IMR-90 (cell line): Measurements from ENCODE around the gene TNRC6B.

Source experiments
- CEBPB ChIP-seq: IDR thresholded peaks from 2 replicates; pipeline ENCODE4 v1.6.1; 2012; ENCODE audit warnings: low read depth, low read length, improper control_type of control experiment
- MAZ ChIP-seq: IDR thresholded peaks from 2 replicates; pipeline ENCODE4 v1.6.1; 2012; ENCODE audit warnings: low read depth, mild to moderate bottlenecking, low read length, improper control_type of control experiment, moderate library complexity, borderline replicate concordance
- POLR2A ChIP-seq: IDR thresholded peaks from 2 replicates; pipeline ENCODE4 v1.6.1; 2012; ENCODE audit warnings: mild to moderate bottlenecking, low read depth, low read length

DNA sequence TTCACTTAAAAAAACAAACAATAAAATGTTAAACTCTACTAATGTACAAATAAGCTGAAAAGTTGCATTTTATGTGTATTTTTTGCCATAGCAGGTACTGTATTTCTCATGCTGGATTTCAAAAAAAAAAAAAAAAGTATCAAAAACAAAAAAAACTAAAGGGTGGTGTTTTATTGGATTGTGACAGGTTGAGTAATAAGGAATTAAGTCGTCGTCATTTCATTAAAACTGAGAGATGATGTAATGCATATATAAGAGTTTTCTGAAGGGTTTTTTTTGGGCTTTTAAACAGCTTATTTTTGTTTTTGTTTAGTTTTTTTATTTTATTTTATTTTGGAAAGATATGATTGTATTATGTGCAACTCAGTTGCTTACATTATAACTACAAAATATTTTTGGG lies 157.6 kb downstream of the TNRC6B start:
- no peak for TF ChIP-seq CEBPB
- no peak for TF ChIP-seq MAZ
- no peak for TF ChIP-seq POLR2A
